H7 (cell line): Measurements from ENCODE around the gene ZNF500. TPM values are rescaled to one million over a fixed set of nuclear protein-coding genes. Genes with fewer than 3 reads are reported as not detected.
"Not testable (repeated sequence)": the region's sequence is repeated elsewhere in the genome, so short reads cannot be mapped to it uniquely, and the experiment has no call there.

Source experiments
- DNase-seq: peaks from one replicate; pipeline ENCODE4 v3.0.0; 2012
- H3K27me3 ChIP-seq: 2 replicates; pipeline ENCODE4 v1.6.0; 2011; ENCODE audit warnings: mild to moderate bottlenecking, low read length; ENCODE audit not compliant: control insufficient read depth, insufficient read depth
- H3K36me3 ChIP-seq: replicated peaks from 2 replicates; pipeline ENCODE4 v1.5.1; 2011; ENCODE audit warnings: low read length; ENCODE audit not compliant: control insufficient read depth, insufficient read depth
- H3K4me3 ChIP-seq: 2 replicates; pipeline ENCODE4 v1.5.1; 2011; ENCODE audit warnings: low read depth, mild to moderate bottlenecking, control low read depth, low read length, moderate library complexity; ENCODE audit not compliant: insufficient read depth
- total RNA-seq: library from RNA; depleted of rRNA; stranded (reverse); fragments of >200 nt; shearing (Covaris generic); gene quantifications from 2 replicates; pipeline ENCODE4 v1.2.3, GENCODE V29; 2014

ZNF500 gene
- total RNA-seq, 1 experiment from 2014 or later: 17.3 TPM

- no peak for DNase-seq
- Histone ChIP-seq H3K27me3 (no peaks in the 10 kb centered on the region), H3K36me3 (peaks cover 13% of the 10 kb centered on the region), H3K4me3 (no peak overlapping the region)
These were observed 18.1 kb downstream of the ZNF500 start for GRCh38 chr16:4748682-4749411.

- Histone ChIP-seq H3K36me3 (peaks cover 10% of the 10 kb centered on the region), H3K4me3 (no peak overlapping the region), H3K27me3 (no peaks in the 10 kb centered on the region)
- DNase-seq: no peak
These were observed 18.9 kb downstream of the ZNF500 start for GRCh38 chr16:4747906-4748681.

GRCh38 chr16:4746991-4747574 lies 19.9 kb downstream of the ZNF500 start:
- Histone ChIP-seq H3K27me3 (no peaks in the 10 kb centered on the region), H3K4me3 (no peak overlapping the region), H3K36me3 (peaks cover 7% of the 10 kb centered on the region)
- peak; percentile 66 for DNase-seq

- Histone ChIP-seq H3K27me3 (no peaks in the 10 kb centered on the region), H3K4me3 (no peak overlapping the region), H3K36me3 (peaks cover 3% of the 10 kb centered on the region)
- DNase-seq: no peak
These were observed 20.7 kb downstream of the ZNF500 start for GRCh38 chr16:4746215-4746614.

- Histone ChIP-seq H3K27me3 (no peaks in the 10 kb centered on the region), H3K4me3 (no peak overlapping the region), H3K36me3 (no peaks in the 10 kb centered on the region)
- DNase-seq: peak; percentile 78
These were observed 21.7 kb downstream of the ZNF500 start for GRCh38 chr16:4745274-4745569.

GRCh38 chr16:4744555-4745273 lies 22.2 kb downstream of the ZNF500 start:
- H3K4me3 ChIP-seq: no peak overlapping the region
- H3K27me3 ChIP-seq: no peaks in the 10 kb centered on the region
- DNase-seq: peak; percentile 70
- H3K36me3 ChIP-seq: no peaks in the 10 kb centered on the region

GRCh38 chr16:4743226-4743878 lies 23.6 kb downstream of the ZNF500 start:
- peak; percentile 66 for DNase-seq
- H3K4me3 ChIP-seq: peak overlapping the region; percentile 5; the same call in 1 of the 2 replicates

GRCh38 chr16:4738370-4738769 lies 28.6 kb downstream of the ZNF500 start:
- H3K36me3 ChIP-seq, DNase-seq, H3K4me3 ChIP-seq, H3K27me3 ChIP-seq: not testable (repeated sequence)

More at GRCh38 chr16:4743226-4743878, 23.6 kb downstream of the ZNF500 start:
- H3K27me3 ChIP-seq: no peaks in the 10 kb centered on the region
- H3K36me3 ChIP-seq: no peaks in the 10 kb centered on the region

GRCh38 chr16:4737545-4737944 lies 29.4 kb downstream of the ZNF500 start:
- H3K4me3 ChIP-seq: no peak overlapping the region
- H3K27me3 ChIP-seq: no peaks in the 10 kb centered on the region
- no peaks in the 10 kb centered on the region for H3K36me3 ChIP-seq
- no peak for DNase-seq

GRCh38 chr16:4736546-4736945 lies 30.4 kb downstream of the ZNF500 start:
- no peaks in the 10 kb centered on the region for H3K36me3 ChIP-seq
- H3K4me3 ChIP-seq: no peak overlapping the region
- DNase-seq: no peak
- H3K27me3 ChIP-seq: no peaks in the 10 kb centered on the region

GRCh38 chr16:4734730-4735535 lies 32.0 kb downstream of the ZNF500 start:
- peak; percentile 98 for DNase-seq
- H3K27me3 ChIP-seq: no peaks in the 10 kb centered on the region
- H3K36me3 ChIP-seq: peaks cover 3% of the 10 kb centered on the region
- peak overlapping the region; percentile 93 for H3K4me3 ChIP-seq

- Histone ChIP-seq H3K36me3 (peaks cover 3% of the 10 kb centered on the region), H3K27me3 (no peaks in the 10 kb centered on the region), H3K4me3 (peak within 1 kb of the TSS; percentile 93)
- peak; percentile 99 for DNase-seq
These were observed 32.8 kb downstream of the ZNF500 start, which contains the start of the genes ANKS3 and DNAAF8 for GRCh38 chr16:4734063-4734729. Gene ANKS3, minus strand, starts transcription at chr16:4734271. Its CDS starts 4,122 bp downstream, at chr16:4730149. Gene DNAAF8, plus strand, starts transcription at chr16:4734537. Its CDS starts 1,978 bp downstream, at chr16:4736515.

GRCh38 chr16:4733747-4734062 lies 33.3 kb downstream of the ZNF500 start:
- Histone ChIP-seq H3K36me3 (peaks cover 6% of the 10 kb centered on the region), H3K4me3 (peak overlapping the region; percentile 93), H3K27me3 (no peaks in the 10 kb centered on the region)
- no peak for DNase-seq
